ENCODE measurements around the gene MTF2.

DNA sequence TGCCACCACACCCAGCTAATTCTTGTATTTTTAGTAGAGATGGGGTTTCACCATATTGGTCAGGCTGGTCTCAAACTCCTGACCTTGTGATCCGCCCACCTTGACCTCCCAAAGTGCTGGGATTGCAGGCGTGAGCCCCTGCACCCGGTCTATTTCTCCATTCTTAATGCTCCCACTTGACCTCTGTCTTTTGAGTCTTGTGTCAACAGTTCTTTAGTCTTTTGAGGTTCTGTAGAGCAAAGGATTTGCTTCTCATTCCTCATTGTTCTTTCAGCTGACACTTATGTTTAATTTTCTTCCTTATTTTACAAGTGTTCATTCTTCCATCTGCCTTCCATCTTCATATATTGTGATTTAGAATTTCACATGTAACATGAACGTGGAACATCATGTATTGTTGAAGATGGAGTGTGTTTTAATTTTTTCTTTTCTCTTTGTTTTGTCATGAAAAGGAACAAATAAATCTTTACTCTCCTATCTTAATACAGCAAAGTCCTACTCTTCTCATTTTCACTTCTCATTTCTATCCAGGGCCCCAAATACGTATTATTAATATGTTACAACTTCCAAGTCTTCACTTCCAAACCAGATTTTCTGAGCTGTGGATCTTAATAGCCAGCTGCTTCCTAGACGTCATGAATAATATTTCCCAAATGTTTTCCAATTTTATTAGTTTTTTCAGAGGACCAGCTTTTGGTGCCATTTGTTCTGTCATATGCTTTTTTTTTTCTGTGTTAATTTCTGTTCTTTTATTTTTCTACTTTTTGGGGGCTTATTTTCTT is 16.9 kb downstream of the MTF2 start:
- TF ChIP-seq EZH2 (IDR thresholded peaks at IDR 0.05; ENCODE audit: insufficient read depth, poor library complexity, severe bottlenecking) (no peak), EZH2phosphoT487 (IDR thresholded peaks at IDR 0.05; ENCODE audit: insufficient read depth, low read depth) (no peak)

Measured in GM23248 (cell line).